NCI-H2227 (cell line): ENCODE measurements around the gene MAN1A1.
"Not testable (repeated sequence)": the region's sequence is repeated elsewhere in the genome, so short reads cannot be mapped to it uniquely, and the experiment has no call there.

Experiments used
- DNase-seq: peaks from one replicate; lab custom pipeline; 2025; ENCODE audit not compliant: unreplicated experiment; lab: John Stamatoyannopoulos, UW

MAN1A1 gene

DNA sequence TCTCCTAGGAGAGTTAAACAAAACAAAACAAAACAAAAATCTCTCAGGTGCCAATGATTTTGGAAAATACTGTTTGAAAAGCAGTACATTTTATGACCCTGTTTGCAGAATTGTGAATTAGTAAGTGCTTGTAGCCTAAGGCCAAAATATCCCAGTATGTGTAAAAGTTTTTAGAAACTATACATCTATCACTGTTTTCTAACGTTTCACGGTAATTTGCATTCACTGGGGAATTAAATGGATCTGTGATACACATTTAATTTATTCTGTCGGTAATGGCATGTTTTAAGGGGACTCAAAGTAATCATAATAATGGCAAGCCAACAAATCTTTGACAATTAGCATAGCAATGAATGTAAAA, 175.5 kb downstream of the MAN1A1 start:
- DNase-seq = no peak

DNA sequence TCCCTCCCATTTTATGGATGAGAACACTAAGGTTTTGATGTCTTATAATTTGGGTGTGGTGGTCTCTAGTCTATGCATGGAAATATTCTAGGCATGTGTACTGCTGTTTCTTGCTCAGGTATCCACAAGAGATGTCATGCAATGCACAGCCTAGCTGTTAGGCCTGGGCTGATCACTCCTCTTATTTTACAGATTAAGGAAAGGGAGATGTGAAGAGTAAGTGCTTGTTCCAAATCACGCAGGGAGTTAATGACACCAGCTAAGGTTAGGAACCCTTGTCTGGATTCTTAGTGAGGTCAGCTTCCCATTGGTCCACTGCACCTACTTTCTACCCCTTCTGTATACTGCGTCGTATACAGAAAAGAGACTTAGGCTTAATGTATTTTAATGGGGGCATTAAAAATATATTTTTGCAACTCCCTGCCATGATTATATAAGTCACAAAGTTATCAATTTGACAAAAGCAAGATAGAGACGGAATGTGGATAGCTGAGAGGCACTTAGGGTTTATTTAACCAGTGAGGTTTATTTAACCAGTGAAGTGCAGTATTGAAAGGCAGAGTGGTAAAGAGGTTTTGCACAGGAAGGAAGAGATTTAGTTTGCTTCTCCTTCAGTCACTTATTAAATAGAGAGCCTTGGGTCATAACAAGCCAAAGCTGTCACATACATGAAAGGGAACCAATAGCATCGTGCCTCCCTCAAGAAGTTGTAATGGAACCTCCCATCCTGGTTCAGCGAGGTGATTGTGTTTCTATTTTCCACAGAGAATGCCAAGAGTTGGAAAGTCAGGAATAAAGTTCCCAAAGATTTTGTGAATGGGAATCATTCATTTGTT, 176.1 kb downstream of the MAN1A1 start:
- no peak for DNase-seq

DNA sequence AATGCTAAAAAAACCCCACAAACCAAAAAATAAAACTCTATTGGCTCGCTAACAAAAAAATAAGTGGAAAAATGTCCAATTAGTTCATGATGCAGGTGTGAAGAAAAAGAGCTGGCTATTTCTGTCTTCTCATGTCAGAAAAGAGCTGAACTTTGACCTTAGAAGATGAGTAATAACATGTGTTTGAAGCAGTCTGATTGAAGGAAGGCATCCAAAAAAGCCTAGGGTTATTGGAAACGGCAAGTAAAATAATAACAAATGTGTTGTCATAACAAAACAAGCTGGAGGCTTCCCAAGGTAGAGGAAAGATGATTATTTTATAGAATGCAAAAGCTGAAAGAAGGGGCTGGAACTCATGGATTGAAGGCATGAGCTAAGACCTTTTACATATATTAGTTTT, 176.7 kb downstream of the MAN1A1 start:
- DNase-seq = no peak

- no peak for DNase-seq
These were observed 177.5 kb downstream of the MAN1A1 start for GRCh38 chr6:119171864-119172588.

- DNase-seq = no peak
These were observed 178.3 kb downstream of the MAN1A1 start for GRCh38 chr6:119171088-119171841.

DNA sequence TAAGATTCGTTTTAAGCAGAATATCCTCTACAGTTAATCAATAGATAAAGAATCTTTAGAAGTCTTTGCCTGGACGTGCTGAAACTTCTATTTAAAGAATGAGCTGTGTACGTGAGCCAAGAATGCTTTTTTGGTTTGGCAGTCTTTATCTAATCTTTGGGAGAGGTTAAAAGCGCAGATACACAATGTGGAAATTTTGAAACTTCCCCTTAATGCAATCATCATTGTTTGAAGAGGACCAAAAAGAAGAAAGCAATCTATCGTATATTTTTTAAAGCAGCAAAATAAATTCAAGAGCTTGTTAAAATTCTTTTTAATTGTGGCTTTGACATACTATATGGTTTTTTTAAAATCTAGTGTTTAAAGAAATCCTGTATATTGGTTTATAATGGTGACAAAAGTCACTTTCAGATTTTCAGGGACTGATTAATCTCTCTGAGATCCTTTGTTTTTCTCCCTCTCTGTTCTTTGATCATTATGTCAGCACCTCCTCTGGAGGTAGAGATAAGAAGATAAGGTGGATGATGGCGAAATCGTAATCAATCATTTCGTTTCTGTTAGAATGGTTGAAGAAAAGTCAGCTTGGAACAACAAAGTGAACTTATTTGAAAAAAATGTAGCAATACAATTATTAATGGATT, 179.0 kb downstream of the MAN1A1 start:
- no peak for DNase-seq

GRCh38 chr6:119170103-119170446, 179.5 kb downstream of the MAN1A1 start:
- no peak for DNase-seq

DNA sequence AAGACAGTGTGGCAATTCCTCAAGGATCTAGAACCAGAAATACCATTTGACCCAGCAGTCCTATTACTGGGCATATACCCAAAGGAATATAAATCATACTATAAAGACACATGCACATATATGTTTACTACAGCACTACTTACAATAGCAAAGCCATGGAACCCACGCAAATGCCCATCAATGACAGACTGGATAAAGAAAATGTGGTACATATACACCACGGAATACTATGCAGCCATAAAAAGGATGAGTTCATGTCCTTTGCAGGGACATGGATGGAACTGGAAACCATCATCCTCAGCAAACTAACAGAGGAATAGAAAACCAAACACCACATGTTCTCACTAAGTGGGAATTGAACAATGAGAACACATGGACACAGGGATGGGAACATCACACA, 180.2 kb downstream of the MAN1A1 start:
- not testable (repeated sequence) for DNase-seq

- no peak for DNase-seq
These were observed 183.4 kb downstream of the MAN1A1 start for GRCh38 chr6:119166024-119166784.

GRCh38 chr6:119163006-119163405, 186.6 kb downstream of the MAN1A1 start:
- DNase-seq = no peak

GRCh38 chr6:119162134-119162775, 187.3 kb downstream of the MAN1A1 start:
- no peak for DNase-seq

GRCh38 chr6:119161438-119161837, 188.1 kb downstream of the MAN1A1 start:
- DNase-seq = no peak

GRCh38 chr6:119160911-119161310, 188.7 kb downstream of the MAN1A1 start:
- no peak for DNase-seq

DNA sequence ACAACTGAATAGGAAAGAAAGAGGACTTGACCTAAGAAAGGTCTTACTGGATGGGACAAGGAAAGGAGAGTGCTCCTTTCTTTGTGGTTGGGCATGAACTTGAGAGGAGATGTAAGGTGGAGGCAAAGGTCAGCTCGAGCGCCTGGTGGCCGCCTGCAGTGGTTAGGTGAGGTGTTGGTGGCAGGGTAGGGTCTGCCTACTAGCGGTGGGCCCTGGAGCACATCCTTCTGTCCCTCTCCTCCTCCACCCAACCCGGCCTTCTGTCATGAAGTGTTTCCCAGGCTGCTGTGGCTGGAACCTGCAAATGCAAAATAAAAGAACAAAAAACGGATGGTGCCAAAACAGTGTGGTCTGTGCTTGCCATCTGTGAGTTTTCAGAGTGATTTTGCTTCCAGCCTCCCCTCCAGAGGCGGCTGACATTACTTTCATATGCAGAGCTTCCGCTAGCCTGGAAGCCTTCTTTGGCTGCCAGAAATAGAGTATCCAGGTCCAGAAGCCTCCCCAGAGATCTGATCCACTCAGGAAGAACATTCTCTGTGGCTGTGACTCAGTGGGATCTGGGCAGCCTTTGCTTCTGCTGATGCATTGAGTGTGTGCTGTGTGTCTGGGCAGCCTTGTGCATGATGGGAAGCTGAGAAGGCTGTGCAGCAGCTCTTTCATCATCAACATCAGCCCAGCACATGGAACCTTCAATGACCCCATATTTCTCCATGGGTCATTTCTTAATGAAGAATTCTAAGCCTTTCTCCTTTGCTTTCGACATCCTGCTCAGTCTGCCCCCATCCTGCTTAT, 191.3 kb downstream of the MAN1A1 start:
- DNase-seq = no peak

GRCh38 chr6:119157506-119157815, 192.1 kb downstream of the MAN1A1 start:
- DNase-seq = no peak

GRCh38 chr6:119156757-119157505, 192.6 kb downstream of the MAN1A1 start:
- DNase-seq = no peak

DNA sequence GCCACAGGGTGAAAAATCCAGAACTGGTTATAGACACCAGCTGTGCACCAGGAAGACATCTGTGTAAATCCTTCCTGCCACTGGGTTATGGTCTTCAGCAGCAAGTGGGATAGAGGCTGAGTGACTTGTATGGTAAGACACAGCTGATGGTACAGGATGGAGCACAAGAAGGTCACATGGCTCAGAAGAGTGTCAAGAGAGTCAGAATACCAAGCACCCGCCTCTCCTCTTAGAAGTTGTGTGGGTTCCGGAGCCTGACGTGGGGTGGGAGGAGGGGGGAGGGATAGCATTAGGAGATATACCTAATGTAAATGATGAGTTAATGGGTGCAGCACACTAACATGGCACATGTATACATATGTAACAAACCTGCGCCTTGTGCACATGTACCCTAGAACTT, 193.5 kb downstream of the MAN1A1 start:
- not testable (repeated sequence) for DNase-seq

DNA sequence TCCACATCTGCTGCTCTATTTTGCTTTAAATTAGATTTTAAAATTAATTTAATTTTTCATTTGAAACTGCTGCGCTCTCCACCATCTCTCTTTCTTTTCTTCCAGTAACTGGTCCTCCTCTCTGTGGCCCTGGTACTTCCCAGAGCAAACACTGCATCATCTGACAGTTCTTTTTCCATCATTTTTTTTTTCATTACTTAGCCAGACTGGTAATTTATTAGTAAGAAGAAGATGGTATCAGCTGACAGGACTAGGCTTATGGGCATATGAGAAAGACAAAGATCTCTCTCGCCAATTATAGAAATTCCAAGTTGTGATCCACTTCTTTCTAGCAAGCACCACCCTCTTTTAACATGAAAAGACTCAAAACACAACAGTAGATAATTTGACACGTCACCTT, 197.4 kb downstream of the MAN1A1 start:
- DNase-seq = no peak
